HCT116 (cell line): ENCODE measurements around the gene SPTBN4.

ENCODE experiments used
- POLR2A ChIP-seq: IDR thresholded peaks from 2 replicates; pipeline ENCODE4 v1.7.0; 2011; ENCODE audit warnings: borderline replicate concordance; ENCODE audit not compliant: insufficient read depth, insufficient read length; ENCODE audit errors: extremely low read depth
- POLR2AphosphoS5 ChIP-seq: IDR thresholded peaks from 2 replicates; pipeline ENCODE4 v1.6.1; 2011; ENCODE audit warnings: mild to moderate bottlenecking, low read depth, low read length, moderate library complexity
- TF ChIP-seq, protein P1 (sequence below), 3 experiments: fragments of 200-600 bp in 1 of 3; sonication (generic) in 1 of 3; IDR thresholded peaks in 2 of 3; conservative IDR thresholded peaks in 1 of 3; 2 replicates each; pipeline ENCODE4 v1.5.1; 2012 to 2017; ENCODE audit warnings: low read depth in 2 of 3, low read length in 2 of 3, antibody characterized with exemption in 1 of 3, borderline replicate concordance in 1 of 3, control low read depth in 1 of 3, mild to moderate bottlenecking in 1 of 3, mixed read lengths in 1 of 3, mixed run types in 1 of 3, moderate library complexity in 1 of 3; ENCODE audit not compliant: insufficient read depth in 1 of 3

DNA sequence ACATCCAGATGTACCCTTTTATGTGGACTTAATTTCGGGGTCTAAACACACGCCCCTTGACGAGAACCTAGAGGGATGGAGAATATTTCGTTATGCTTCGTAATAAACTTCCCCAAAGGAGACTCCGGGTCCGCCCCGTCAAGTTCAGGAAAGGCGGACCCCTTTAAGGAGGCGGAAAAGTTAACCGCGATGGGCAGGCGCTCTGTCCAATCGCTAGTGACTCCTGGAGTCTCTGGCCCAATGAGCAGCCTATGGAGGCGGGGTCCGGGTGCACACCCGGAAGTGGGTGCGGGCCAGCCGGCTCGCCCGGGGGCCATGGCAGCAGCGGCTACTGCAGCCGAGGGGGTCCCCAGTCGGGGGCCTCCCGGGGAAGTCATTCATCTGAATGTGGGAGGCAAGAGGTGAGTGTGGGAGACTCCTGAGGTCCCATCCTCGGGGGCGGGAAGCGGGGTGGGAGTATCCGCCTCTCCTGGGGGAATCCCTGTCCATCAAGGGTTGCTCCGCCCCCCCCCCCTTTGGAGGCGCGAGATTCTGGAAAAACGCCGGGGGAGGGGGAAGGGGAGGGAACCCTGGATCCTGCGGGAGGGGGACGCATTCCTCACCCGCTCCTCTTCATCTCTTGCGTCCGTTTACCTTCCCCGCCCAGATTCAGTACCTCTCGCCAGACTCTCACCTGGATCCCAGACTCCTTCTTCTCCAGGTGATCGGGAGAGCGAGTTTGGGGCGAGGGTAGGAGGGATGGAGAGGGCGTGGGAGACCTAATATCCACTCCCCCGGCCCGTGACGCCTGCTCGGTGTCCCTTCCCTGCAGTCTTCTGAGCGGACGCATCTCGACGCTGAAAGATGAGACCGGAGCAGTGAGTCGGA lies 110.0 kb downstream of the SPTBN4 start, which contains the start of gene SHKBP1:
- TF ChIP-seq, protein P1, sequence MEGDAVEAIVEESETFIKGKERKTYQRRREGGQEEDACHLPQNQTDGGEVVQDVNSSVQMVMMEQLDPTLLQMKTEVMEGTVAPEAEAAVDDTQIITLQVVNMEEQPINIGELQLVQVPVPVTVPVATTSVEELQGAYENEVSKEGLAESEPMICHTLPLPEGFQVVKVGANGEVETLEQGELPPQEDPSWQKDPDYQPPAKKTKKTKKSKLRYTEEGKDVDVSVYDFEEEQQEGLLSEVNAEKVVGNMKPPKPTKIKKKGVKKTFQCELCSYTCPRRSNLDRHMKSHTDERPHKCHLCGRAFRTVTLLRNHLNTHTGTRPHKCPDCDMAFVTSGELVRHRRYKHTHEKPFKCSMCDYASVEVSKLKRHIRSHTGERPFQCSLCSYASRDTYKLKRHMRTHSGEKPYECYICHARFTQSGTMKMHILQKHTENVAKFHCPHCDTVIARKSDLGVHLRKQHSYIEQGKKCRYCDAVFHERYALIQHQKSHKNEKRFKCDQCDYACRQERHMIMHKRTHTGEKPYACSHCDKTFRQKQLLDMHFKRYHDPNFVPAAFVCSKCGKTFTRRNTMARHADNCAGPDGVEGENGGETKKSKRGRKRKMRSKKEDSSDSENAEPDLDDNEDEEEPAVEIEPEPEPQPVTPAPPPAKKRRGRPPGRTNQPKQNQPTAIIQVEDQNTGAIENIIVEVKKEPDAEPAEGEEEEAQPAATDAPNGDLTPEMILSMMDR (IDR thresholded peaks at IDR 0.05 in 2 of 3, conservative IDR thresholded peaks at IDR 0.05 in 1 of 3; ENCODE audit: borderline replicate concordance in 1 of 3, insufficient read depth in 1 of 3, low read depth in 2 of 3, low read length in 2 of 3): no peak
- TF ChIP-seq POLR2A (no peak), POLR2AphosphoS5 (no peak)
